Peyer's patch (tissue), 4 donors: ENCODE results near the gene SRCIN1.

Experiments
- POLR2A ChIP-seq, 2 donors: fragments of 450-650 bp; IDR thresholded peaks; one replicate each; pipeline ENCODE4 v1.5.1; 2017; ENCODE audit warnings: antibody characterized with exemption in 2 of 2, mild to moderate bottlenecking in 2 of 2, moderate library complexity in 2 of 2
- TF ChIP-seq, protein P1 (sequence below), 6 experiments: fragments of 450-650 bp in 4 of 6; fragments of 200-600 bp in 2 of 6; sonication (generic) in 1 of 6; IDR thresholded peaks; one replicate each; pipeline ENCODE4 v1.5.1; 2017 to 2019; ENCODE audit warnings: antibody characterized with exemption in 6 of 6, mild to moderate bottlenecking in 3 of 6, moderate library complexity in 1 of 6

DNA sequence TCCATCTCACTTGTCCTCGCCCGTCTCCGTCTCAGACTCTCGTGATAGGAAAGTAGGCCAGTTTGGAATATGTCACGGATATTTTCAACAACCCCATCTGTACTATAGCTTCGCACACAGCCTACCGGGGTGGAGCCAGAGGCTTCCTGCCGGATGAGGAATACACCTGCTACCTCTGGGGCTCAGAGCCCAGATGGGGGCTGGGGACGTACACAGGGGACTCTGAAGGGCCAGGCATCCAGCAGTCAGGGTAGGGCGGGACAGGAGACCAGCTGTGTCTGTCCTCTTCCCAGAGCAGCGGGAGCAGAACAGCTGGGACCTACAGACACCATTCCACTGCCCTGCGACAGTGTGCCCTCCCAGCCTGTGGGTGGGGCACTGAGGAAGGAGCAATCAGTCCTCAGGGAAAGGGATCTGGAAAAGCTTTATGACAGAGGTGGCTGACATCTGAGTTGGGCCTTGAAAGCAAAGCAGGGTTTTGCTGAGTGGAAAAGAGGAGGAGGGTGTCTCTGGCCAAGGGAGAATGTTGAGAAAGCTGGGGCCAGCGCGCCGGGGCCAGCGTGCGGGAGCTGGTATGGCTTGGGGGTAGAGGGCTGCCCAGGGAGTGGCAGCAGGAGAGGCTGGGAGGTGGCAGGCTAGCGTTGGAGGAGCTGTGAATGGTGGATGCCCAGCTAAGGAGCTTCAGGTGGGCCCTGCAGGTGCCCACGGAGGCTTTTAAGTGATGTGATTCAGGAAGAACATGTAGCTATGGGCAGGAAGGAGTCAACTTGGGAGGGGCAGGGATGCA, 11.5 kb upstream of the SRCIN1 start:
- TF ChIP-seq, protein P1, sequence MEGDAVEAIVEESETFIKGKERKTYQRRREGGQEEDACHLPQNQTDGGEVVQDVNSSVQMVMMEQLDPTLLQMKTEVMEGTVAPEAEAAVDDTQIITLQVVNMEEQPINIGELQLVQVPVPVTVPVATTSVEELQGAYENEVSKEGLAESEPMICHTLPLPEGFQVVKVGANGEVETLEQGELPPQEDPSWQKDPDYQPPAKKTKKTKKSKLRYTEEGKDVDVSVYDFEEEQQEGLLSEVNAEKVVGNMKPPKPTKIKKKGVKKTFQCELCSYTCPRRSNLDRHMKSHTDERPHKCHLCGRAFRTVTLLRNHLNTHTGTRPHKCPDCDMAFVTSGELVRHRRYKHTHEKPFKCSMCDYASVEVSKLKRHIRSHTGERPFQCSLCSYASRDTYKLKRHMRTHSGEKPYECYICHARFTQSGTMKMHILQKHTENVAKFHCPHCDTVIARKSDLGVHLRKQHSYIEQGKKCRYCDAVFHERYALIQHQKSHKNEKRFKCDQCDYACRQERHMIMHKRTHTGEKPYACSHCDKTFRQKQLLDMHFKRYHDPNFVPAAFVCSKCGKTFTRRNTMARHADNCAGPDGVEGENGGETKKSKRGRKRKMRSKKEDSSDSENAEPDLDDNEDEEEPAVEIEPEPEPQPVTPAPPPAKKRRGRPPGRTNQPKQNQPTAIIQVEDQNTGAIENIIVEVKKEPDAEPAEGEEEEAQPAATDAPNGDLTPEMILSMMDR (IDR thresholded peaks at IDR 0.05): no peak
- TF ChIP-seq POLR2A (IDR thresholded peaks at IDR 0.05): no peak
